Epidermal melanocyte (primary cell): ENCODE results near the gene COX10.
"Not testable (repeated sequence)": the region's sequence is repeated elsewhere in the genome, so short reads cannot be mapped to it uniquely, and the experiment has no call there.

Source experiments
- DNase-seq: peaks from one replicate; pipeline ENCODE4 v3.0.0; 2011; ENCODE audit warnings: low spot score; ENCODE audit not compliant: insufficient read length

The COX10 gene

GRCh38 chr17:14204084-14204483 lies 134.8 kb downstream of the COX10 start:
- DNase-seq: no peak

GRCh38 chr17:14204546-14204945 lies 135.2 kb downstream of the COX10 start:
- no peak for DNase-seq

GRCh38 chr17:14205380-14205779 lies 136.1 kb downstream of the COX10 start:
- DNase-seq: no peak

- DNase-seq: no peak
These were observed 136.7 kb downstream of the COX10 start for GRCh38 chr17:14205992-14206461.

- no peak for DNase-seq
These were observed 137.6 kb downstream of the COX10 start for GRCh38 chr17:14206891-14207290.

GRCh38 chr17:14207791-14208190 lies 138.5 kb downstream of the COX10 start:
- no peak for DNase-seq

GRCh38 chr17:14209215-14209614 lies 139.9 kb downstream of the COX10 start:
- DNase-seq: no peak

- no peak for DNase-seq
These were observed 141.9 kb downstream of the COX10 start for GRCh38 chr17:14211246-14211645.

- DNase-seq: no peak
These were observed 142.5 kb downstream of the COX10 start for GRCh38 chr17:14211801-14212200.

- no peak for DNase-seq
These were observed 143.1 kb downstream of the COX10 start for GRCh38 chr17:14212401-14212800.

GRCh38 chr17:14214271-14214670 lies 145.0 kb downstream of the COX10 start:
- no peak for DNase-seq

GRCh38 chr17:14222611-14223010 lies 153.3 kb downstream of the COX10 start:
- no peak for DNase-seq

GRCh38 chr17:14225254-14225980 lies 156.1 kb downstream of the COX10 start:
- DNase-seq: no peak

GRCh38 chr17:14227052-14227451 lies 157.7 kb downstream of the COX10 start:
- no peak for DNase-seq

- no peak for DNase-seq
These were observed 159.6 kb downstream of the COX10 start for GRCh38 chr17:14228903-14229302.

GRCh38 chr17:14231187-14231586 lies 161.9 kb downstream of the COX10 start:
- not testable (repeated sequence) for DNase-seq

- DNase-seq: not testable (repeated sequence)
These were observed 165.7 kb downstream of the COX10 start for GRCh38 chr17:14235047-14235446.

- DNase-seq: not testable (repeated sequence)
These were observed 166.7 kb downstream of the COX10 start for GRCh38 chr17:14236032-14236431.

- DNase-seq: not testable (repeated sequence)
These were observed 167.5 kb downstream of the COX10 start, which contains the start of gene CDRT15 for GRCh38 chr17:14236762-14237161. TSS of gene CDRT15 (minus strand) at chr17:14236862. CDS start at chr17:14236833, 29 bp downstream.

GRCh38 chr17:14239271-14239670 lies 170.0 kb downstream of the COX10 start:
- DNase-seq: not testable (repeated sequence)

- DNase-seq: no peak
These were observed 175.7 kb downstream of the COX10 start for GRCh38 chr17:14245002-14245401.

GRCh38 chr17:14245629-14246028 lies 176.3 kb downstream of the COX10 start:
- DNase-seq: no peak
